AG04449 (cell line): ENCODE results near the gene NAV1.
A peak's percentile ranks its signal among the peaks of the same experiment; 100 is the strongest.

Experiments
- CTCF ChIA-PET: fragments of 350-600 bp; formaldehyde crosslinking; extraction: SDS; loops from one replicate; lab custom pipeline; 2021; ENCODE audit warnings: antibody characterized with exemption; lab: Yijun Ruan, JAX
- POLR2A ChIA-PET: fragments of 400-600, 350-600 bp; formaldehyde crosslinking; extraction: SDS; loops from one replicate; lab custom pipeline; 2020; ENCODE audit warnings: antibody characterized with exemption, inconsistent platforms; lab: Yijun Ruan, JAX
- DNase-seq: peaks from one replicate; pipeline ENCODE4 v3.0.0-alpha.2; 2010; ENCODE audit warnings: low read depth, low spot score
- H3K4me3 ChIP-seq: 2 replicates; pipeline ENCODE4 v1.5.1; 2011; ENCODE audit warnings: low read depth, mild to moderate bottlenecking, control low read depth, low read length
- CTCF ChIP-seq: IDR thresholded peaks from one replicate; pipeline ENCODE4 v1.5.1; 2011; ENCODE audit warnings: mild to moderate bottlenecking, moderate library complexity, low read length, control low read depth, inconsistent platforms; ENCODE audit not compliant: insufficient read depth; ENCODE audit errors: missing control alignments

The NAV1 gene

GRCh38 chr1:201533836-201534235, 5.1 kb upstream of the NAV1 start:
- no peak for DNase-seq
- CTCF ChIA-PET: interaction anchor here (1.1 to 11.6 kb wide), 12 partner anchors 12 to 336 kb away, joined by 3 to 255 read pairs (median 4); no protein-coding TSS in a partner anchor
- POLR2A ChIA-PET: no interaction called here
- TF ChIP-seq CTCF: no peak
- H3K4me3 ChIP-seq: no peak overlapping the region

- DNase-seq: no peak
- ChIA-PET CTCF (interaction anchor here (0.7 to 11.6 kb wide), 18 partner anchors 9 to 334 kb away, joined by 3 to 255 read pairs (median 3); no protein-coding TSS in a partner anchor), POLR2A (interaction anchor here (0.6 to 0.9 kb wide), 4 partner anchors 17 to 266 kb away, joined by 3 to 4 read pairs (median 3); no protein-coding TSS in a partner anchor)
- H3K4me3 ChIP-seq: no peak overlapping the region
- TF ChIP-seq CTCF: no peak
These were observed 3.6 kb upstream of the NAV1 start for GRCh38 chr1:201535046-201535918.

GRCh38 chr1:201535919-201536245, 3.0 kb upstream of the NAV1 start:
- H3K4me3 ChIP-seq: no peak overlapping the region
- ChIA-PET CTCF (interaction anchor here (0.7 to 11.6 kb wide), 15 partner anchors 10 to 314 kb away, joined by 3 to 255 read pairs (median 4); no protein-coding TSS in a partner anchor), POLR2A (interaction anchor here (0.6 to 0.9 kb wide), 3 partner anchors 16 to 265 kb away, joined by 3 to 4 read pairs (median 3); no protein-coding TSS in a partner anchor)
- no peak for TF ChIP-seq CTCF
- no peak for DNase-seq

GRCh38 chr1:201536558-201536957, 2.4 kb upstream of the NAV1 start:
- no peak for TF ChIP-seq CTCF
- POLR2A ChIA-PET: interaction anchor here (1.1 kb wide), 1 partner anchor 167 kb away, joined by 3 read pairs; no protein-coding TSS in a partner anchor
- peak overlapping the region; percentile 44 for H3K4me3 ChIP-seq
- no peak for DNase-seq
- CTCF ChIA-PET: interaction anchor here (1.1 to 11.6 kb wide), 13 partner anchors 10 to 256 kb away, joined by 3 to 255 read pairs (median 4); no protein-coding TSS in a partner anchor

GRCh38 chr1:201537028-201537427, 1.9 kb upstream of the NAV1 start:
- H3K4me3 ChIP-seq: peak overlapping the region; percentile 44
- POLR2A ChIA-PET: interaction anchor here (0.7 to 1.1 kb wide), 2 partner anchors 26 to 166 kb away, joined by 3 read pairs; no protein-coding TSS in a partner anchor
- no peak for TF ChIP-seq CTCF
- CTCF ChIA-PET: interaction anchor here (0.8 to 11.6 kb wide), 14 partner anchors 11 to 256 kb away, joined by 3 to 255 read pairs (median 4); no protein-coding TSS in a partner anchor
- DNase-seq: no peak
